Ovary (tissue), 3 donors: Measurements from ENCODE around the gene HNRNPC.

Experiments
- EP300 ChIP-seq: sonication (generic); formaldehyde crosslinking; IDR thresholded peaks from one replicate; pipeline ENCODE4 v1.6.1; 2017; ENCODE audit warnings: antibody characterized with exemption
- POLR2A ChIP-seq: fragments of 450-650 bp; IDR thresholded peaks from one replicate; pipeline ENCODE4 v1.6.1; 2017; ENCODE audit warnings: antibody characterized with exemption, mild to moderate bottlenecking, moderate library complexity
- TF ChIP-seq, protein P1 (sequence below), 3 donors: fragments of 450-650 bp in 2 of 3; fragments of 200-600 bp in 1 of 3; IDR thresholded peaks; one replicate each; pipeline versions ENCODE4 v1.5.1 to v1.8.0; 2016 to 2022; ENCODE audit warnings: antibody characterized with exemption in 3 of 3, mild to moderate bottlenecking in 1 of 3
- donor health status: DM: no; HTN: no; CAD: no.

DNA sequence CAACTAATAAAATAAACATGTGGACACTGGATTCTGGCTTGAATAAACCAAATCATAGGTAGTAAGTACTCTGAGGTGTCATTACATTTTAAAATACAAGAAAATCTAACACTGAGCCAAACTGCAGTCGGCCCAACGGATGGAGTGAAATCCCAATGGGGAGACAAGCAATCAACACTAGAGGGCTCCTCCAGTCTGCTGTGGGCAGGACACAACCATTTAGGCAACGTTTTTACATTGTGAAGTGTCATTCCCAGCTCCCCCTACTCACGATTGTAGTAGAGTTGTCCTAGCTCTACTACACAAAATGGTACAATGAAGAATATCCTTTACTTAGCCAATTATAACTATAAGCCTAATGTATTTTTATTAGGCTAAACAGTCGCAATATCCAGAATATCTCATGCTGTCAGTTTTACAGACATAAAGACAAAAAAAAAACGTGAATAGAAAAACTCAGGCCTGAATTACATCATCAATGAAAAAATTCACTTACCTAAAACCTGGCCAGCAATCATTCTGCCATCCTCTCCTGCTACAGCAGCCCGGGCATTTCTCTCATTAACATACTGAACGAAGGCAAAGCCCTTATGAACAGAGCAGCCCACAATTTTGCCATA lies 35.7 kb downstream of the HNRNPC start:
- TF ChIP-seq POLR2A (no peak), EP300 (no peak)
- TF ChIP-seq, protein P1, sequence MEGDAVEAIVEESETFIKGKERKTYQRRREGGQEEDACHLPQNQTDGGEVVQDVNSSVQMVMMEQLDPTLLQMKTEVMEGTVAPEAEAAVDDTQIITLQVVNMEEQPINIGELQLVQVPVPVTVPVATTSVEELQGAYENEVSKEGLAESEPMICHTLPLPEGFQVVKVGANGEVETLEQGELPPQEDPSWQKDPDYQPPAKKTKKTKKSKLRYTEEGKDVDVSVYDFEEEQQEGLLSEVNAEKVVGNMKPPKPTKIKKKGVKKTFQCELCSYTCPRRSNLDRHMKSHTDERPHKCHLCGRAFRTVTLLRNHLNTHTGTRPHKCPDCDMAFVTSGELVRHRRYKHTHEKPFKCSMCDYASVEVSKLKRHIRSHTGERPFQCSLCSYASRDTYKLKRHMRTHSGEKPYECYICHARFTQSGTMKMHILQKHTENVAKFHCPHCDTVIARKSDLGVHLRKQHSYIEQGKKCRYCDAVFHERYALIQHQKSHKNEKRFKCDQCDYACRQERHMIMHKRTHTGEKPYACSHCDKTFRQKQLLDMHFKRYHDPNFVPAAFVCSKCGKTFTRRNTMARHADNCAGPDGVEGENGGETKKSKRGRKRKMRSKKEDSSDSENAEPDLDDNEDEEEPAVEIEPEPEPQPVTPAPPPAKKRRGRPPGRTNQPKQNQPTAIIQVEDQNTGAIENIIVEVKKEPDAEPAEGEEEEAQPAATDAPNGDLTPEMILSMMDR (IDR thresholded peaks at IDR 0.05) = no peak
